ENCODE measurements around the gene ZNF697.

Gene ZNF697

GRCh38 chr1:119660253-119661083 lies 12.4 kb upstream of the ZNF697 start:
- DNase-seq: no peak

- DNase-seq: no peak
Measured at GRCh38 chr1:119659628-119660027, 11.6 kb upstream of the ZNF697 start.

- no peak for DNase-seq
Measured at GRCh38 chr1:119656410-119656955, 8.4 kb upstream of the ZNF697 start.

- DNase-seq: no peak
Measured at GRCh38 chr1:119655154-119655553, 7.1 kb upstream of the ZNF697 start.

- DNase-seq: no peak
Measured at GRCh38 chr1:119653839-119654170, 5.7 kb upstream of the ZNF697 start.

GRCh38 chr1:119653135-119653838 lies 5.2 kb upstream of the ZNF697 start:
- DNase-seq: no peak

GRCh38 chr1:119652587-119652986 lies 4.5 kb upstream of the ZNF697 start:
- no peak for DNase-seq

GRCh38 chr1:119651641-119652040 lies 3.6 kb upstream of the ZNF697 start:
- no peak for DNase-seq

GRCh38 chr1:119651133-119651532 lies 3.1 kb upstream of the ZNF697 start:
- DNase-seq: no peak

- DNase-seq: no peak
Measured at GRCh38 chr1:119648620-119649004, 546 bp upstream of the ZNF697 start.

- no peak for DNase-seq
Measured at GRCh38 chr1:119647228-119647733, 785 bp downstream of the ZNF697 start.

GRCh38 chr1:119646521-119647227 lies 1.4 kb downstream of the ZNF697 start:
- peak; percentile 28 for DNase-seq

- no peak for DNase-seq
Measured at GRCh38 chr1:119639109-119639508, 9.0 kb downstream of the ZNF697 start.

GRCh38 chr1:119637710-119638109 lies 10.4 kb downstream of the ZNF697 start:
- no peak for DNase-seq

GRCh38 chr1:119636491-119637089 lies 11.5 kb downstream of the ZNF697 start:
- no peak for DNase-seq

- DNase-seq: no peak
Measured at GRCh38 chr1:119635811-119636390, 12.2 kb downstream of the ZNF697 start.

GRCh38 chr1:119634016-119634415 lies 14.1 kb downstream of the ZNF697 start:
- DNase-seq: no peak

GRCh38 chr1:119633575-119633974 lies 14.5 kb downstream of the ZNF697 start:
- no peak for DNase-seq

GRCh38 chr1:119632841-119633240 lies 15.2 kb downstream of the ZNF697 start:
- DNase-seq: no peak

GRCh38 chr1:119632103-119632490 lies 16.0 kb downstream of the ZNF697 start:
- no peak for DNase-seq

- peak; percentile 82 for DNase-seq
Measured at GRCh38 chr1:119631433-119632102, 16.5 kb downstream of the ZNF697 start.

GRCh38 chr1:119631086-119631432 lies 17.0 kb downstream of the ZNF697 start:
- no peak for DNase-seq
